Muscle layer of colon (tissue), 2 donors: ENCODE data around the gene ARRB1.
"Not testable (repeated sequence)": the region's sequence is repeated elsewhere in the genome, so short reads cannot be mapped to it uniquely, and the experiment has no call there.

ENCODE experiments used
- H3K27ac ChIP-seq: one replicate; pipeline ENCODE4 v1.7.0; 2013; ENCODE audit warnings: low read depth, mild to moderate bottlenecking, low read length, moderate library complexity
- H3K27me3 ChIP-seq, 2 donors: one replicate each; pipeline ENCODE4 v1.7.0; 2013; ENCODE audit warnings: low read length in 2 of 2, mild to moderate bottlenecking in 2 of 2; ENCODE audit not compliant: insufficient read depth in 2 of 2, control insufficient read depth in 1 of 2
- H3K36me3 ChIP-seq: one replicate; pipeline ENCODE4 v1.7.0; 2013; ENCODE audit warnings: mild to moderate bottlenecking, low read length; ENCODE audit not compliant: insufficient read depth
- H3K4me1 ChIP-seq: one replicate; pipeline ENCODE4 v1.7.0; 2013; ENCODE audit warnings: mild to moderate bottlenecking, low read length; ENCODE audit not compliant: insufficient read depth
- H3K4me3 ChIP-seq, 2 donors: one replicate each; pipeline ENCODE4 v1.7.0; 2013; ENCODE audit warnings: low read length in 2 of 2, low read depth in 1 of 2, mild to moderate bottlenecking in 1 of 2, moderate library complexity in 1 of 2
- H3K9ac ChIP-seq: one replicate; pipeline ENCODE4 v1.7.0; 2013; ENCODE audit warnings: low read length
- H3K9me3 ChIP-seq: one replicate; pipeline ENCODE4 v1.7.0; 2013; ENCODE audit warnings: mild to moderate bottlenecking, low read length
- donor health status: abdominal sarcoma.
- donor health status: Adenocarcinoma of cecum.

ARRB1 gene

GRCh38 chr11:75384438-75385080, 33.1 kb upstream of the ARRB1 start:
- no peak overlapping the region for H3K27ac ChIP-seq
- H3K9ac ChIP-seq: no peak overlapping the region

DNA sequence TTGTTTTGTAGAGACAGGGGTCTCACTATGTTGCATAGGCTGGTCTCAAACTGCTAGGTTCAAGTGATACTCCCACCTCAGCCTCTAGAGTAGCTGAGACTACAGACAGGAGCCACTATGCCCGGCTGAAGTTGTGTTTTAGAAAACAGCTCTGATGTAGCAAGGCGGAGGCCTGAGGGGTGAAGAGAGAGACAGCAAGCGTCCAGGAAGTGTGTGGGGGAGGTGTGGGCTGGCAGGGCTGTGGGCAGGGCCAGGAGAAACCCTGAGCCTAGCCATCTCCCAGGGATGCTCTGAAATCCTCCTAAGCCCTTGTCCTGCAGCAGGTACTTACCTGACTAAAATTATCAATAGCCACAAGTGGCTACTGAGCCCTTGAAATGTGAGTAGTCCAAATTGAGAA, 31.8 kb upstream of the ARRB1 start:
- H3K9ac ChIP-seq: no peak overlapping the region
- no peaks in the 10 kb centered on the region for H3K9me3 ChIP-seq
- H3K4me1 ChIP-seq: peaks cover 2% of the 10 kb centered on the region
- H3K27me3 ChIP-seq: no peaks in the 10 kb centered on the region
- no peak overlapping the region for H3K27ac ChIP-seq
- no peaks in the 10 kb centered on the region for H3K36me3 ChIP-seq
- H3K4me3 ChIP-seq: no peak overlapping the region

More at GRCh38 chr11:75384438-75385080, 33.1 kb upstream of the ARRB1 start:
- peaks cover 6% of the 10 kb centered on the region for H3K4me1 ChIP-seq
- H3K4me3 ChIP-seq: no peak overlapping the region
- no peaks in the 10 kb centered on the region for H3K36me3 ChIP-seq
- H3K9me3 ChIP-seq: no peaks in the 10 kb centered on the region
- H3K27me3 ChIP-seq: no peaks in the 10 kb centered on the region

DNA sequence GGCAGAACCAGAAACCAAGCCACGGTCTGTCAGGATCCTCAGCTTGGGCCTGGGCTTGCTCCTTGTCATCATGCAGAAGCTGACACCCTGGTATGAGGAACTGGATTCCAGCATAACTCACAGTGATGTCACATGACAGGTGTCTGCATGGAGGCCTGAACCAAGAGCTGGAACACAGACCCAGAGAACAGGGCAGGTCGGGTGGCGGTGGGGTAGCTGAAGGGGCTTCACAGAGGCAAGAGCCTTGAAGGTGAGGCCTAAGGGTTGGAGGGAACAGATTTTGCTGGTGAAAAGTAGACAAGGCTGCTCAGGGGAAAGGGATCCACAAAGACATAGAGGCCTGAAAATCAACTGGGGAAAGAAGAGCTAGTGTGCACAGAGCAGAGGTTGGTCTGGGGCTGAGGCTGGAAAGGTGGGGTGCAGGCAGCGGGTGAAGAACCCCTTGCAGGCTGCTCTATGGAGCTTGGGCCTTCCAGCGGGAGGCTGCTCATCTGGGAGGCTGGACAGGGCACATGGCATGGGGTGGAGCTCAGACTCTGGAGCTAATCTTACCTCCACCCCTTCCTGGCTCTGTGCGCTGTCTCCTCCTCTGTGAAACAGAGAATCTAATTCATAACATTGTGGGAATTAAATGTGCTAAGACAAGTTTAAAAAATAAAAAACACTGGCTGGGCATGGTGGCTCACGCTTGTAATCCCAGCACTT, 29.4 kb upstream of the ARRB1 start:
- no peak overlapping the region for H3K9ac ChIP-seq
- H3K36me3 ChIP-seq: no peaks in the 10 kb centered on the region
- no peak overlapping the region for H3K27ac ChIP-seq

DNA sequence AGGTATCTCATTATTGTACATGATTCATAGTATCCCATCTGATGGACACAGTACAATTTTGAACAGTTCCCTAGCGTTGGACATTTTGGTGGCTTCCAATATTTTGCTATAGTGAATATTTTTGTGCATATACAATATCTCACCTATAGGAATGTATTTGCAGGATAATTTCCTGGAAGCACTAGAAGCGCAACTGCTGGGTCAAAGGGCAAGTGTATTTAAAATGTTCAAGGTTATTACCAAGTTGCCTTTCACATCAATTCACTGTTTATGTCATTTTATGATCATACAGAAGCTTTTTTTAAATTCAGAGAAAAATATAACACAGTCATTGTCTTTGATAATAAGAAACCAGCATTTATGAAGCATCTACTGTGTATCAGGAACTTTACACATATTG, 28.8 kb upstream of the ARRB1 start:
- Histone ChIP-seq H3K27ac (no peak overlapping the region), H3K9ac (no peak overlapping the region), H3K36me3 (no peaks in the 10 kb centered on the region), H3K4me3 (no peak overlapping the region), H3K4me1 (no peaks in the 10 kb centered on the region), H3K27me3 (no peaks in the 10 kb centered on the region), H3K9me3 (no peaks in the 10 kb centered on the region)

More for the DNA sequence above, 29.4 kb upstream of the ARRB1 start:
- Histone ChIP-seq H3K4me3 (no peak overlapping the region), H3K9me3 (no peaks in the 10 kb centered on the region), H3K27me3 (no peaks in the 10 kb centered on the region), H3K4me1 (no peaks in the 10 kb centered on the region)

GRCh38 chr11:75378776-75379175, 27.3 kb upstream of the ARRB1 start:
- H3K4me3 ChIP-seq, H3K4me1 ChIP-seq, H3K9ac ChIP-seq, H3K9me3 ChIP-seq, H3K36me3 ChIP-seq, H3K27ac ChIP-seq, H3K27me3 ChIP-seq: not testable (repeated sequence)

DNA sequence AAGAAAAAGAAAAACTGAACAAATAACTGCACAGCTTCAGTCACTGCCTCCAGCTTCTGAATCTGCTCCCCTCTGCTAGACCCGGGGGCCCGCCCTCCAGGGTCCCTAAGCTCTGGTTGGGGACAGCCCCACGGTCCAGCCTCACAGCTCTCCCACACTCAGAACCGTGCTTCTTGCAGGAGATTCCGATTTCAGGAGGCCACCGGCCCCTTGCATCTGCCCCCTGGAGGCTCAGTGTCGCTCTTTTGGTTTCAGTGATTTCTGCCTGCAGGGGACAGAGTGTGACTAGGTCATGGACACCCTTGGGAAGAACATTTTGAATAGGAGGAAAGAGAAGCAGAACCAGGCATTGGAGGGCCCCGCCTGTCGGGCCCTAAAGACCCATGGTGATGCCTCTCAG, 24.7 kb upstream of the ARRB1 start:
- Histone ChIP-seq H3K36me3 (no peaks in the 10 kb centered on the region), H3K4me1 (peaks cover 8% of the 10 kb centered on the region), H3K9ac (no peak overlapping the region), H3K4me3 (no peak overlapping the region), H3K9me3 (no peaks in the 10 kb centered on the region), H3K27ac (no peak overlapping the region), H3K27me3 (no peaks in the 10 kb centered on the region)

DNA sequence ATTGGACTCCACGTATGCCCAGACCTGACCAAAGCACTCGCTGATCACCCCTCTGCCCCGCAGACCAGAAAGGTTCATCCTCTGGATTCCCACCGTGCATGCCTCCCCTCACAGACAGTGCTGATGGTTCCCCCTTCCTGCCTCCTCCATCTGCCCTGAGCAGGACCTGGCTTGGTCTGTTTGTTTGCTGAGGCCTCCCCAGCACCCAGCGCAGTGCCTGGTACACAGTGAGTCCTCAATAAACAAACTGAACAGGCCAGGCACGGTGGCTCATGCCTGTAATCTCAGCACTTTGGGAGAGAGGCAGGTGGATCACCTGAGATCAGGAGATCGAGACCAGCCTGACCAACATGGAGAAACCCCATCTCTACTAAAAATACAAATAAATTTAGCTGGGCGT, 24.2 kb upstream of the ARRB1 start:
- no peaks in the 10 kb centered on the region for H3K36me3 ChIP-seq
- H3K9ac ChIP-seq: no peak overlapping the region
- H3K27ac ChIP-seq: no peak overlapping the region
- H3K27me3 ChIP-seq: no peaks in the 10 kb centered on the region
- no peak overlapping the region for H3K4me3 ChIP-seq
- peaks cover 8% of the 10 kb centered on the region for H3K4me1 ChIP-seq
- H3K9me3 ChIP-seq: no peaks in the 10 kb centered on the region

- H3K9me3 ChIP-seq: no peaks in the 10 kb centered on the region
- H3K27me3 ChIP-seq: no peaks in the 10 kb centered on the region
- no peaks in the 10 kb centered on the region for H3K36me3 ChIP-seq
Measured at GRCh38 chr11:75374646-75375045, 23.2 kb upstream of the ARRB1 start.

GRCh38 chr11:75373201-75373600, 21.7 kb upstream of the ARRB1 start:
- no peak overlapping the region for H3K27ac ChIP-seq
- H3K4me1 ChIP-seq: peaks cover 8% of the 10 kb centered on the region
- H3K9ac ChIP-seq: no peak overlapping the region

More at GRCh38 chr11:75374646-75375045, 23.2 kb upstream of the ARRB1 start:
- H3K4me1 ChIP-seq: peaks cover 8% of the 10 kb centered on the region
- H3K9ac ChIP-seq: no peak overlapping the region
- no peak overlapping the region for H3K4me3 ChIP-seq
- no peak overlapping the region for H3K27ac ChIP-seq

GRCh38 chr11:75371949-75372876, 20.8 kb upstream of the ARRB1 start:
- Histone ChIP-seq H3K4me3 (no peak overlapping the region), H3K27ac (no peak overlapping the region), H3K9me3 (no peaks in the 10 kb centered on the region), H3K9ac (no peak overlapping the region), H3K36me3 (no peaks in the 10 kb centered on the region), H3K27me3 (no peaks in the 10 kb centered on the region), H3K4me1 (peaks cover 8% of the 10 kb centered on the region)

More at GRCh38 chr11:75373201-75373600, 21.7 kb upstream of the ARRB1 start:
- Histone ChIP-seq H3K9me3 (no peaks in the 10 kb centered on the region), H3K4me3 (no peak overlapping the region), H3K27me3 (no peaks in the 10 kb centered on the region), H3K36me3 (no peaks in the 10 kb centered on the region)

DNA sequence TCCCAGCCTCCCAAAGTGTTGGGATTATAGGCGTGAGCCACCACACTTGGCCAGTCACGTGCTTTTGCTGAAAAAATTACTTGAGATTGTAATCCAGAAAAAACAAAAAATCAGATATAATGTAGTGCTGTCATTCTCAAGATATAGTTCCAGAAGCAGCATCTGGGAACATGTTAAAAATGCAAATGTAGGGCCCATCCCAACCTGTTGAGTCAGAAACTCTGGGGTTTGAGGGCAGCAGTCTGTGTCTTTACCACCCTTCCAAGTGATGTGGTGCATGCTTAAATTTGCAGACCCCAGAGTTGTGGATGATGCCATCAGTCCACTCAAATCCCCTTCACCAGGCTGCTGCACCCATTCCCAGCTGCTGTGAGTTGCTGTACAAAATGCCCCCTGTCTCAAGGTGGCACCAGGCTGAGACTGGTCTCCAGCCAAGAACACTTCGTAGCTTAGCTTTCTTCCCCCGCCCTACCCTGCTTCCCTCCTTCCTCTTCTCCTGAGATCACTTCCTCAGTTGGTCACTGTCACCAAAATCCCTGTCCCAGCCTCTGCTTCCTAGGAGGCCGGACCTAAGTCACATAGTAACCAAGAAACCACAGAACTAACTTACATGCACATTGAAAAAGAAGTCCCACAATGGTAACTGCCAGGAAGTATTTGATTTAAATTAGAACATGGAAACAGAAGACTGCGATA, 18.2 kb upstream of the ARRB1 start:
- H3K9ac ChIP-seq: no peak overlapping the region
- no peaks in the 10 kb centered on the region for H3K36me3 ChIP-seq
- no peak overlapping the region for H3K27ac ChIP-seq
- no peak overlapping the region for H3K4me3 ChIP-seq
- H3K4me1 ChIP-seq: peaks cover 8% of the 10 kb centered on the region
- no peaks in the 10 kb centered on the region for H3K27me3 ChIP-seq
- H3K9me3 ChIP-seq: no peaks in the 10 kb centered on the region
